ENCODE data around the gene PLA2G2F.

PLA2G2F gene

GRCh38 chr1:20115916-20116315 is 23.2 kb upstream of the PLA2G2F start:
- TF ChIP-seq, protein P1, sequence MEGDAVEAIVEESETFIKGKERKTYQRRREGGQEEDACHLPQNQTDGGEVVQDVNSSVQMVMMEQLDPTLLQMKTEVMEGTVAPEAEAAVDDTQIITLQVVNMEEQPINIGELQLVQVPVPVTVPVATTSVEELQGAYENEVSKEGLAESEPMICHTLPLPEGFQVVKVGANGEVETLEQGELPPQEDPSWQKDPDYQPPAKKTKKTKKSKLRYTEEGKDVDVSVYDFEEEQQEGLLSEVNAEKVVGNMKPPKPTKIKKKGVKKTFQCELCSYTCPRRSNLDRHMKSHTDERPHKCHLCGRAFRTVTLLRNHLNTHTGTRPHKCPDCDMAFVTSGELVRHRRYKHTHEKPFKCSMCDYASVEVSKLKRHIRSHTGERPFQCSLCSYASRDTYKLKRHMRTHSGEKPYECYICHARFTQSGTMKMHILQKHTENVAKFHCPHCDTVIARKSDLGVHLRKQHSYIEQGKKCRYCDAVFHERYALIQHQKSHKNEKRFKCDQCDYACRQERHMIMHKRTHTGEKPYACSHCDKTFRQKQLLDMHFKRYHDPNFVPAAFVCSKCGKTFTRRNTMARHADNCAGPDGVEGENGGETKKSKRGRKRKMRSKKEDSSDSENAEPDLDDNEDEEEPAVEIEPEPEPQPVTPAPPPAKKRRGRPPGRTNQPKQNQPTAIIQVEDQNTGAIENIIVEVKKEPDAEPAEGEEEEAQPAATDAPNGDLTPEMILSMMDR (IDR thresholded peaks at IDR 0.05) = no peak

DNA sequence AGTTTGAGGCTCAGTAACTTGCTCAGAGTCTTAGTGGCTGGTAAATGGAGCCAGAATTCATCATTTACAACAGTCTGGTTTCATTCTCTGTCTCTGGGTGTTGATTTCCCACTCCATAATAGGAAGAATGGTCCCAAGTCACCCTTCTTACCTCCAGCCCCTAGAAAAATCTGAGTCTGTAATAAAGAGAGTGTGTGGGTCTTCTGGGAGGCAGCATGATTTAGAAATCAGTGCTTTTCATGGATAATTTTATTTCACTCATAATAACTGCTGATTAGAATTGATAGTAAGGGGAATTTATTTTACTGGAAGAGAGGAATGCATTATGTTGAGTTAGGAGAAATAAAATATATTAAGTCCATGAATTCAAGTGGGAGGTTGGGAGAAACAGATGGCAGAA is 21.9 kb upstream of the PLA2G2F start:
- TF ChIP-seq, protein P1 (IDR thresholded peaks at IDR 0.05) = no peak

DNA sequence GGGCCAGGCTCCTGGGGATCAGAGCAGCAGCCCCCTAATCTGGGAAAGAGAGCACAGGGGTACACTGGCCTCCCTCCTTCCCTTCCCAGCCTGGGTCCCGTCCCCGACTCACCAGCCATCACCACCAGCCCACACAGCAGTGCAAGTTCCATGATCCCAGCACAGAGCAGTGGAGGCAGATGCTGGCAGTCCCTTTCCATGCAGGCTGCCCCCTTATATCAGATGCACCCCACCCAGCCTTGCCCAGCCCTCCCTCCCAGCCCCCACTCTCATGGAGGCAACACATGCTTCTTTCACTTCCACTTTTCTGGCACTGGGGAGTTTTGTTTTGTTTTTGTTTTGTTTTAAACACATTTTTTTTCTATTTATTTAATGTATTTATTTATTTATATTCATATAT is 19.8 kb upstream of the PLA2G2F start, which contains the start of gene PLA2G2D:
Gene PLA2G2D, minus strand, starts transcription at position 190 of the 400 bp plus-strand sequence. Its CDS starts 38 bp downstream, at position 152.
- TF ChIP-seq, protein P1 (IDR thresholded peaks at IDR 0.05) = no peak

DNA sequence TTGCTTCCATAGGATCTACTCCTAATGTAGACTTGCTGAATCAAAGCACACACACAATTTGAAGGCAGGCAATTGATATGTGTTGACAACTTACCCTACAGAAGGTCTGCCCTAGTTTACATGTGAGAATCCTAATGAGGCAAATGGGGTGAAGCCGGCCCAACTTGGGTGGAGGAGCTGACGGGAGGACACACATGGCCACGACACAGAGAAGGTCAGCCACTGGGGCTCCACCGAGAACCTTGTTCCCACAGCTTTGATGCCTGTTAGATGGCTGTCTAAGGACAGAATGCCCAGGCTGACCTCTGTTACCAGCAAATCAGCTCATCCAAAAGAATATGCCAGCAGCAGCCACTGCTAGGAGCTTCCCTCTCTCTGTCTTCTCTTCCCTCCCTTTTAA is 18.3 kb upstream of the PLA2G2F start:
- TF ChIP-seq, protein P1 (IDR thresholded peaks at IDR 0.05) = no peak

GRCh38 chr1:20123722-20124455 is 15.2 kb upstream of the PLA2G2F start:
- TF ChIP-seq, protein P1 (IDR thresholded peaks at IDR 0.05) = no peak

- TF ChIP-seq, protein P1 (IDR thresholded peaks at IDR 0.05) = no peak
Measured at GRCh38 chr1:20124456-20125057, 14.6 kb upstream of the PLA2G2F start.

DNA sequence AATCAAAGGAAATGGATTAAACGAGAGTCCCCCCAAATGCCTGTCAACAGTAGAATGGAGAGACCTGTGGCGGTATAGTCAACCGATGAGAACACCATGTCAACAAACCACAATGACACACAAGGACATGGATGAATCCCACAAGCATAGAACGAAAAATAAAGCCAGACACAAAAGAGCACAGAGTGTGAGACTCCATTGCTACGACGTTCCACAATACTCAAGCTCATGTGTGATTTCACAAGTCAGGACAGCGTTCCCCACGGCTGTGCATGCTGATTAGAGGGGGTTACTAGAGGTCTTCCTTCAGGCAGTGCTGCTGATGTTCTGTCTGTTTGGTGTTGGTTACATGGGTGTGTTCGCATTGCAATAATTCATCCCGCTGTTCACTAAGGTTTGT is 14.0 kb upstream of the PLA2G2F start:
- TF ChIP-seq, protein P1 (IDR thresholded peaks at IDR 0.05) = no peak

Measured in LNCAP (cell line).